ENCODE results near the gene RRP12.

GRCh38 chr10:97365761-97366351 is 35.3 kb downstream of the RRP12 start:
- TF ChIP-seq, protein P1, sequence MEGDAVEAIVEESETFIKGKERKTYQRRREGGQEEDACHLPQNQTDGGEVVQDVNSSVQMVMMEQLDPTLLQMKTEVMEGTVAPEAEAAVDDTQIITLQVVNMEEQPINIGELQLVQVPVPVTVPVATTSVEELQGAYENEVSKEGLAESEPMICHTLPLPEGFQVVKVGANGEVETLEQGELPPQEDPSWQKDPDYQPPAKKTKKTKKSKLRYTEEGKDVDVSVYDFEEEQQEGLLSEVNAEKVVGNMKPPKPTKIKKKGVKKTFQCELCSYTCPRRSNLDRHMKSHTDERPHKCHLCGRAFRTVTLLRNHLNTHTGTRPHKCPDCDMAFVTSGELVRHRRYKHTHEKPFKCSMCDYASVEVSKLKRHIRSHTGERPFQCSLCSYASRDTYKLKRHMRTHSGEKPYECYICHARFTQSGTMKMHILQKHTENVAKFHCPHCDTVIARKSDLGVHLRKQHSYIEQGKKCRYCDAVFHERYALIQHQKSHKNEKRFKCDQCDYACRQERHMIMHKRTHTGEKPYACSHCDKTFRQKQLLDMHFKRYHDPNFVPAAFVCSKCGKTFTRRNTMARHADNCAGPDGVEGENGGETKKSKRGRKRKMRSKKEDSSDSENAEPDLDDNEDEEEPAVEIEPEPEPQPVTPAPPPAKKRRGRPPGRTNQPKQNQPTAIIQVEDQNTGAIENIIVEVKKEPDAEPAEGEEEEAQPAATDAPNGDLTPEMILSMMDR (IDR thresholded peaks at IDR 0.05) = no peak
- TF ChIP-seq POLR2A (IDR thresholded peaks at IDR 0.05) = no peak
